Nephron (organoid): ENCODE measurements around the gene EPHB6.
A peak's percentile ranks its signal among the peaks of the same experiment; 100 is the strongest.

ENCODE experiments used
- H3K27ac Mint-ChIP-seq, 3 experiments: 2 replicates each; pipeline ENCODE4 v1.8.0; 2020; ENCODE audit warnings: mixed read lengths in 3 of 3, mild to moderate bottlenecking in 2 of 3, moderate library complexity in 1 of 3
- H3K27me3 Mint-ChIP-seq: 2 replicates; pipeline ENCODE4 v1.8.0; 2021; ENCODE audit warnings: low read depth, mild to moderate bottlenecking, moderate library complexity, mixed read lengths
- H3K36me3 Mint-ChIP-seq: 2 replicates; pipeline ENCODE4 v1.8.0; 2020; ENCODE audit warnings: low read depth, mixed read lengths
- H3K4me1 Mint-ChIP-seq: 2 replicates; pipeline ENCODE4 v1.8.0; 2020; ENCODE audit warnings: mixed read lengths
- H3K4me3 Mint-ChIP-seq, 3 experiments: 2 replicates each; pipeline ENCODE4 v1.8.0; 2020; ENCODE audit warnings: mild to moderate bottlenecking in 3 of 3, mixed read lengths in 3 of 3, moderate library complexity in 2 of 3
- H3K9me3 Mint-ChIP-seq: 2 replicates; pipeline ENCODE4 v1.8.0; 2020; ENCODE audit warnings: mixed read lengths
- TF ChIP-seq, protein P1 (sequence below), 3 experiments: fragments of 200-600 bp; sonication (generic); IDR thresholded peaks; one replicate each; pipeline ENCODE4 v1.5.0; 2021; ENCODE audit warnings: antibody characterized with exemption in 3 of 3; ENCODE audit not compliant: unreplicated experiment in 3 of 3

EPHB6 gene

GRCh38 chr7:142863891-142864685 lies 9.2 kb downstream of the EPHB6 start:
- Mint-ChIP-seq H3K9me3 (no peaks in the 10 kb centered on the region), H3K27ac (no peak overlapping the region), H3K4me3 (no peak overlapping the region), H3K36me3 (peaks cover 10% of the 10 kb centered on the region), H3K27me3 (peaks cover 9% of the 10 kb centered on the region), H3K4me1 (peaks cover 5% of the 10 kb centered on the region)
- TF ChIP-seq, protein P1, sequence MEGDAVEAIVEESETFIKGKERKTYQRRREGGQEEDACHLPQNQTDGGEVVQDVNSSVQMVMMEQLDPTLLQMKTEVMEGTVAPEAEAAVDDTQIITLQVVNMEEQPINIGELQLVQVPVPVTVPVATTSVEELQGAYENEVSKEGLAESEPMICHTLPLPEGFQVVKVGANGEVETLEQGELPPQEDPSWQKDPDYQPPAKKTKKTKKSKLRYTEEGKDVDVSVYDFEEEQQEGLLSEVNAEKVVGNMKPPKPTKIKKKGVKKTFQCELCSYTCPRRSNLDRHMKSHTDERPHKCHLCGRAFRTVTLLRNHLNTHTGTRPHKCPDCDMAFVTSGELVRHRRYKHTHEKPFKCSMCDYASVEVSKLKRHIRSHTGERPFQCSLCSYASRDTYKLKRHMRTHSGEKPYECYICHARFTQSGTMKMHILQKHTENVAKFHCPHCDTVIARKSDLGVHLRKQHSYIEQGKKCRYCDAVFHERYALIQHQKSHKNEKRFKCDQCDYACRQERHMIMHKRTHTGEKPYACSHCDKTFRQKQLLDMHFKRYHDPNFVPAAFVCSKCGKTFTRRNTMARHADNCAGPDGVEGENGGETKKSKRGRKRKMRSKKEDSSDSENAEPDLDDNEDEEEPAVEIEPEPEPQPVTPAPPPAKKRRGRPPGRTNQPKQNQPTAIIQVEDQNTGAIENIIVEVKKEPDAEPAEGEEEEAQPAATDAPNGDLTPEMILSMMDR (IDR thresholded peaks at IDR 0.05; ENCODE audit: unreplicated experiment in 3 of 3): no peak

DNA sequence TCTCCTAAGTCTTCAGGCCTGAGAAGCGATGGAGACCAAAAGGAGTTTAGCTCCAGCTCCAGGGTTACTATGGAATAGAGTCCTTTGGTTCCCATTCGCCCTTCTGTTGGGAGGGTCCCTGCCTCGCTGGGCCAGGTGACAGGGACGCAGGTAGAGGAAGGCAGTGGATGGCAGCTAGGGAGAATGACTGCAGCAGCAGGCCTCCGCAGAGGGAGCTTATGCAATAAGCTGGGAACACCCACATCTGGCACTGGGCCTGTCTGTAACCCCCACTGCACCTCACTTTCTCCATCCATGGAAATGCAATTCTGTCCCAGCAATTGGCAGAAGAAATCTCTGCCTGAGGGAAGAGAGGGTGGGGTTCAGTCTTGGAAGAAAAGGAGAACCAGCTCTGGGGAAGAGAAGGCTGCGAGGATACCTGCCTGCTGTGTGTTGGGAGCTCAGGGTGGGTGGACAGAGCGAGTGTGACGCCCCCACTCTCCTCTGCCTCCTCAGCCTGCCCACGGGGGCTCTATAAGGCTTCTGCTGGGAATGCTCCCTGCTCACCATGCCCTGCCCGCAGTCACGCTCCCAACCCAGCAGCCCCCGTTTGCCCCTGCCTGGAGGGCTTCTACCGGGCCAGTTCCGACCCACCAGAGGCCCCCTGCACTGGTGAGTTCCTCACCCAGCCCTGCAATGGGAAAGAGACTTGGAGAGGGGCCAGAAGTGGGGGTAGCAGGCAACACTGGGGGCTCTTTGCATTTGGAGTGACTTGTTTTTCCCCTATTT lies 10.3 kb downstream of the EPHB6 start:
- no peaks in the 10 kb centered on the region for H3K9me3 Mint-ChIP-seq
- H3K4me3 Mint-ChIP-seq: no peak overlapping the region
- TF ChIP-seq, protein P1 (IDR thresholded peaks at IDR 0.05; ENCODE audit: unreplicated experiment in 3 of 3): no peak
- H3K27ac Mint-ChIP-seq: no peak overlapping the region
- H3K27me3 Mint-ChIP-seq: peaks cover 9% of the 10 kb centered on the region
- no peaks in the 10 kb centered on the region for H3K4me1 Mint-ChIP-seq
- H3K36me3 Mint-ChIP-seq: peaks cover 18% of the 10 kb centered on the region

- no peak overlapping the region for H3K27ac Mint-ChIP-seq
- TF ChIP-seq, protein P1 (IDR thresholded peaks at IDR 0.05; ENCODE audit: unreplicated experiment in 3 of 3): no peak
- H3K36me3 Mint-ChIP-seq: peaks cover 18% of the 10 kb centered on the region
- no peak overlapping the region for H3K4me3 Mint-ChIP-seq
- peaks cover 9% of the 10 kb centered on the region for H3K27me3 Mint-ChIP-seq
- no peaks in the 10 kb centered on the region for H3K4me1 Mint-ChIP-seq
- no peaks in the 10 kb centered on the region for H3K9me3 Mint-ChIP-seq
Observed at GRCh38 chr7:142865766-142866165, 10.9 kb downstream of the EPHB6 start.

DNA sequence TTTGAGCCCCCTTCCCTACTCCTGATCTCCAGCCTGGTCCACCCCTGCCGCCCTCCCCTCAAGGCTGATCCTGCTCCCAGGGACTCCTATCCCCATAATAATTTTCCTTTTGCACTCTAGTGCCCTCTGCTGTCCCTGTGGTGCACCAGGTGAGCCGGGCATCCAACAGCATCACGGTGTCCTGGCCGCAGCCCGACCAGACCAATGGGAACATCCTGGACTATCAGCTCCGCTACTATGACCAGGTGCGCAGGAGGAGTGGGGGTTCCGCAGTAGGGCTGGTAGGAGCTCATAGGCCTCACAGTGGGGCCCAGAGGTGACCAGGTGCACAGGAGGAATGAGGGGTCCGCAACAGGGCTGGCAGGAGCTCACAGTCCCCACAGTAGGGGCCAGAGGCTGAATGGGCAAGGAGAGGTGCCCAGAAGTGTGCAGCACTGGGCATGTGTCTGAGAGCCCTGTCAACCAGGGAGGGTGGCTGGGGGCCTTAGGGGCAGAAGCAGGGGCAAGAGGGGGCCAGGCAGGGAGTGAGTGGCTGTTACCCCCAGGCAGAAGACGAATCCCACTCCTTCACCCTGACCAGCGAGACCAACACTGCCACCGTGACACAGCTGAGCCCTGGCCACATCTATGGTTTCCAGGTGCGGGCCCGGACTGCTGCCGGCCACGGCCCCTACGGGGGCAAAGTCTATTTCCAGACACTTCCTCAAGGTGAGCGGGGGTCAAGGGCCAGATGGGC lies 11.7 kb downstream of the EPHB6 start:
- Mint-ChIP-seq H3K27me3 (peaks cover 9% of the 10 kb centered on the region), H3K9me3 (no peaks in the 10 kb centered on the region), H3K4me3 (no peak overlapping the region), H3K27ac (no peak overlapping the region), H3K36me3 (peaks cover 22% of the 10 kb centered on the region), H3K4me1 (no peaks in the 10 kb centered on the region)
- TF ChIP-seq, protein P1 (IDR thresholded peaks at IDR 0.05; ENCODE audit: unreplicated experiment in 3 of 3): peak; percentile 47 to 58 (median 49)

- H3K27ac Mint-ChIP-seq: no peak overlapping the region
- peaks cover 24% of the 10 kb centered on the region for H3K36me3 Mint-ChIP-seq
- H3K4me1 Mint-ChIP-seq: no peaks in the 10 kb centered on the region
- H3K4me3 Mint-ChIP-seq: no peak overlapping the region
- TF ChIP-seq, protein P1 (IDR thresholded peaks at IDR 0.05; ENCODE audit: unreplicated experiment in 3 of 3): no peak
- H3K27me3 Mint-ChIP-seq: peaks cover 9% of the 10 kb centered on the region
- no peaks in the 10 kb centered on the region for H3K9me3 Mint-ChIP-seq
Observed at GRCh38 chr7:142867097-142867378, 12.2 kb downstream of the EPHB6 start.
